Endodermal cell (in vitro differentiated cells): ENCODE measurements around the gene HOXA5. TPM values are rescaled to one million over a fixed set of nuclear protein-coding genes. Genes with fewer than 3 reads are reported as not detected.

ENCODE experiments used
- DNase-seq: peaks from one replicate; pipeline ENCODE4 v3.0.0-alpha.2; 2017
- H3K27ac ChIP-seq: 2 replicates; pipeline ENCODE4 v1.5.1; 2013; ENCODE audit warnings: mild to moderate bottlenecking, low read depth, low read length, moderate library complexity
- H3K27me3 ChIP-seq: 2 replicates; pipeline ENCODE4 v1.6.1; 2013; ENCODE audit warnings: mild to moderate bottlenecking, low read length, moderate library complexity; ENCODE audit not compliant: insufficient read depth, control insufficient read depth, poor library complexity, severe bottlenecking
- H3K36me3 ChIP-seq: 2 replicates; pipeline ENCODE4 v1.7.0; 2013; ENCODE audit warnings: mild to moderate bottlenecking, low read length, moderate library complexity; ENCODE audit not compliant: control insufficient read depth, insufficient read depth
- H3K4me1 ChIP-seq: one replicate; pipeline ENCODE4 v1.7.0; 2013; ENCODE audit warnings: low read length; ENCODE audit not compliant: control insufficient read depth, insufficient read depth
- H3K4me3 ChIP-seq: 2 replicates; pipeline ENCODE4 v1.5.1; 2013; ENCODE audit warnings: mild to moderate bottlenecking, low read length, moderate library complexity
- H3K9ac ChIP-seq: 2 replicates; pipeline ENCODE4 v1.6.1; 2013; ENCODE audit warnings: mild to moderate bottlenecking, low read length, moderate library complexity; ENCODE audit not compliant: poor library complexity, severe bottlenecking; ENCODE audit errors: extremely low read depth
- H3K9me3 ChIP-seq: 2 replicates; pipeline ENCODE4 v1.6.1; 2013; ENCODE audit warnings: mild to moderate bottlenecking, low read length, moderate library complexity; ENCODE audit not compliant: control insufficient read depth
- H3K27ac Mint-ChIP-seq: 2 replicates; pipeline ENCODE4 v1.8.0; 2020; ENCODE audit warnings: mixed read lengths
- H3K27me3 Mint-ChIP-seq: 2 replicates; pipeline ENCODE4 v1.8.0; 2021; ENCODE audit warnings: mild to moderate bottlenecking, mixed read lengths; ENCODE audit not compliant: insufficient read depth
- H3K36me3 Mint-ChIP-seq: 2 replicates; pipeline ENCODE4 v1.8.0; 2020; ENCODE audit warnings: low read depth, mixed read lengths
- H3K4me1 Mint-ChIP-seq: 2 replicates; pipeline ENCODE4 v1.8.0; 2020; ENCODE audit warnings: mixed read lengths
- H3K4me3 Mint-ChIP-seq: 2 replicates; pipeline ENCODE4 v1.8.0; 2020; ENCODE audit warnings: mild to moderate bottlenecking, moderate library complexity, mixed read lengths
- H3K9me3 Mint-ChIP-seq: 2 replicates; pipeline ENCODE4 v1.8.0; 2020; ENCODE audit warnings: mild to moderate bottlenecking, mixed read lengths
- WGBS, 2 experiments: methylation state at CpG; one replicate each; pipeline versions ENCODE4 v1.1.5 to v1.1.7; 2013; ENCODE audit warnings: missing lambda C conversion rate in 2 of 2, mixed read lengths in 1 of 2; ENCODE audit not compliant: insufficient coverage in 1 of 2, insufficient read length in 1 of 2; 5-methylcytosine and 5-hydroxymethylcytosine counted together
- total RNA-seq, 2 donors: library from RNA; stranded (reverse); fragmentation: NEBNext Ultra II Directional in 1 of 2; extraction: Animal tissue kit (Norgen Biotek cat#: 25700) in 1 of 2; gene quantifications; 2 replicates in 1 of 2; 3 replicates in 1 of 2; pipeline ENCODE4 v1.2.1, GENCODE V29; 2021
- TF ChIP-seq, protein P1 (sequence below): fragments of 200-600 bp; sonication (generic); conservative IDR thresholded peaks from 2 replicates; pipeline ENCODE4 v1.5.0; 2021; ENCODE audit warnings: antibody characterized with exemption, mild to moderate bottlenecking

HOXA5 gene
- total RNA-seq, 2 donors from 2014 or later, result not detected

DNA sequence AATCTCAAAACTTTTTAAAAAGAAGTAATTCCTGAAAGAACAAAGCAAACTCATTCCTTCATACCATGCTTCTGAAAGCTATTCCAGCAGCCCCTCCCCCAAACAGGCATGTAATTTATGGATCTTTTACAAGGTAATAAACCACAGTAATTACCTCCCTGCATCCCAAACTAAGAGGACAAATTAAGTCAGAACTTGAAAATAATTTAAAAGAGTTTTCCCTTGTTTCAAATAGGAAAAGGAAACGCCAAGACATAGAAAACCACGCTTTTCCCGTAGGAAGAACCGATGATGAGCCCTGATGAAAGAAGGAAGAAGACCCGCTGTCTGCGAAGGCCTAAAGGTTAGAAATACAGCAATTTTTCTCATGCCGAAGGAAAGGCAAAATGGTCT lies 21.8 kb downstream of the HOXA5 start:
- Mint-ChIP-seq H3K27ac (no peak overlapping the region), H3K4me3 (no peak overlapping the region), H3K27me3 (peaks cover 100% of the 10 kb centered on the region), H3K36me3 (no peaks in the 10 kb centered on the region), H3K4me1 (peaks cover 4% of the 10 kb centered on the region), H3K9me3 (no peaks in the 10 kb centered on the region)
- Histone ChIP-seq H3K27me3 (peaks cover 100% of the 10 kb centered on the region), H3K27ac (no peak overlapping the region), H3K9ac (no peak overlapping the region), H3K4me1 (no peaks in the 10 kb centered on the region), H3K36me3 (no peaks in the 10 kb centered on the region), H3K4me3 (no peak overlapping the region), H3K9me3 (peaks cover 10% of the 10 kb centered on the region)
- 18 to 21% methylated on average over 7 of the region's 7 CpGs for WGBS, 2 experiments
- no peak for DNase-seq
- TF ChIP-seq, protein P1, sequence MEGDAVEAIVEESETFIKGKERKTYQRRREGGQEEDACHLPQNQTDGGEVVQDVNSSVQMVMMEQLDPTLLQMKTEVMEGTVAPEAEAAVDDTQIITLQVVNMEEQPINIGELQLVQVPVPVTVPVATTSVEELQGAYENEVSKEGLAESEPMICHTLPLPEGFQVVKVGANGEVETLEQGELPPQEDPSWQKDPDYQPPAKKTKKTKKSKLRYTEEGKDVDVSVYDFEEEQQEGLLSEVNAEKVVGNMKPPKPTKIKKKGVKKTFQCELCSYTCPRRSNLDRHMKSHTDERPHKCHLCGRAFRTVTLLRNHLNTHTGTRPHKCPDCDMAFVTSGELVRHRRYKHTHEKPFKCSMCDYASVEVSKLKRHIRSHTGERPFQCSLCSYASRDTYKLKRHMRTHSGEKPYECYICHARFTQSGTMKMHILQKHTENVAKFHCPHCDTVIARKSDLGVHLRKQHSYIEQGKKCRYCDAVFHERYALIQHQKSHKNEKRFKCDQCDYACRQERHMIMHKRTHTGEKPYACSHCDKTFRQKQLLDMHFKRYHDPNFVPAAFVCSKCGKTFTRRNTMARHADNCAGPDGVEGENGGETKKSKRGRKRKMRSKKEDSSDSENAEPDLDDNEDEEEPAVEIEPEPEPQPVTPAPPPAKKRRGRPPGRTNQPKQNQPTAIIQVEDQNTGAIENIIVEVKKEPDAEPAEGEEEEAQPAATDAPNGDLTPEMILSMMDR, result no peak

GRCh38 chr7:27119412-27119911 lies 24.0 kb downstream of the HOXA5 start:
- Mint-ChIP-seq H3K9me3 (no peaks in the 10 kb centered on the region), H3K4me3 (no peak overlapping the region), H3K27ac (no peak overlapping the region), H3K36me3 (no peaks in the 10 kb centered on the region), H3K27me3 (peaks cover 99% of the 10 kb centered on the region), H3K4me1 (peaks cover 4% of the 10 kb centered on the region)
- peaks cover 100% of the 10 kb centered on the region for H3K27me3 ChIP-seq
- TF ChIP-seq, protein P1, result no peak
- no peaks in the 10 kb centered on the region for H3K36me3 ChIP-seq
- no peaks in the 10 kb centered on the region for H3K4me1 ChIP-seq
- WGBS, 2 experiments, result 49% methylated on average over 1 of the region's 1 CpG; no CpG with 5 or more reads in 1 of the 2 experiments
- no peak for DNase-seq
- H3K27ac ChIP-seq, result no peak overlapping the region
- H3K4me3 ChIP-seq, result no peak overlapping the region
- H3K9me3 ChIP-seq, result peaks cover 1% of the 10 kb centered on the region
- no peak overlapping the region for H3K9ac ChIP-seq

DNA sequence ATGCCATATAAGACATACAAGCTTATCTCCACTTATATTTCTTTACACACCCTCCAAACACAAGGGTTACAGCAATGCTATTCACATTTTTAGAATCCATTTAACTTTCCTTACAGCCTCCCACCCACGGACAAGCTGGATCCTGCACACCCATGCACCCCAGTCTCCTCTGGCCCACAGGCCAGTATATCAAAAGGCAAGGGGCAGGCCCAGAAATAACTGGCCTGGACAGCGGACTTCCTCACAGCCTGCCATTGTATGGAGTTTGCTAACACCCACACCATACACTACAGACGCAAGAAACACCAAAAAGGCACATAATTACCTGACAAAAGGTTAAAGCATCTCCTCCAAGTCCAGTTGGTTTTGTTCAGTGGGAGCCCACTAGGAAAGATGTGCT lies 24.9 kb downstream of the HOXA5 start:
- TF ChIP-seq, protein P1, result no peak
- peaks cover 96% of the 10 kb centered on the region for H3K27me3 Mint-ChIP-seq
- WGBS, 2 experiments, result 13% methylated on average over 1 to 3 of the region's 3 CpGs
- no peaks in the 10 kb centered on the region for H3K36me3 Mint-ChIP-seq
- H3K9me3 Mint-ChIP-seq, result no peaks in the 10 kb centered on the region
- no peaks in the 10 kb centered on the region for H3K36me3 ChIP-seq
- peaks cover 4% of the 10 kb centered on the region for H3K4me1 Mint-ChIP-seq
- no peak overlapping the region for H3K9ac ChIP-seq
- H3K4me3 ChIP-seq, result no peak overlapping the region
- H3K27me3 ChIP-seq, result peaks cover 97% of the 10 kb centered on the region
- H3K27ac ChIP-seq, result no peak overlapping the region
- no peaks in the 10 kb centered on the region for H3K9me3 ChIP-seq
- H3K4me1 ChIP-seq, result no peaks in the 10 kb centered on the region
- DNase-seq, result no peak
- H3K27ac Mint-ChIP-seq, result no peak overlapping the region
- H3K4me3 Mint-ChIP-seq, result no peak overlapping the region
